Measurements from ENCODE around the gene EXOC7. TPM values are rescaled to one million over a fixed set of nuclear protein-coding genes. Genes with fewer than 3 reads are reported as not detected.

Gene EXOC7
- polyA plus RNA-seq, 4 donors = 151 to 179 (median 158) TPM

GRCh38 chr17:76123749-76124581 lies 20.4 kb upstream of the EXOC7 start:
- DNase-seq (ENCODE audit: low read depth in 4 of 4, low spot score in 2 of 4) = no peak

- no peak for DNase-seq (ENCODE audit: low read depth in 4 of 4, low spot score in 2 of 4)
These were observed 19.6 kb upstream of the EXOC7 start for GRCh38 chr17:76123191-76123499.

GRCh38 chr17:76122431-76123190 lies 19.0 kb upstream of the EXOC7 start:
- DNase-seq (ENCODE audit: low read depth in 4 of 4, low spot score in 2 of 4) = no peak

GRCh38 chr17:76121932-76122430 lies 18.4 kb upstream of the EXOC7 start:
- DNase-seq (ENCODE audit: low read depth in 4 of 4, low spot score in 2 of 4) = no peak

- DNase-seq (ENCODE audit: low read depth in 4 of 4, low spot score in 2 of 4) = no peak
These were observed 17.0 kb upstream of the EXOC7 start for GRCh38 chr17:76120658-76121008.

- no peak for DNase-seq (ENCODE audit: low read depth in 4 of 4, low spot score in 2 of 4)
These were observed 16.1 kb upstream of the EXOC7 start for GRCh38 chr17:76119409-76120371.

GRCh38 chr17:76115138-76115754 lies 11.7 kb upstream of the EXOC7 start:
- DNase-seq (ENCODE audit: low read depth in 4 of 4, low spot score in 2 of 4) = no peak

GRCh38 chr17:76111956-76112355 lies 8.4 kb upstream of the EXOC7 start:
- DNase-seq (ENCODE audit: low read depth in 4 of 4, low spot score in 2 of 4) = no peak

- no peak for DNase-seq (ENCODE audit: low read depth in 4 of 4, low spot score in 2 of 4)
These were observed 3.9 kb upstream of the EXOC7 start for GRCh38 chr17:76107509-76107908.

GRCh38 chr17:76106703-76107102 lies 3.1 kb upstream of the EXOC7 start:
- no peak for DNase-seq (ENCODE audit: low read depth in 4 of 4, low spot score in 2 of 4)

- DNase-seq (ENCODE audit: low read depth in 4 of 4, low spot score in 2 of 4) = no peak
These were observed 1.3 kb upstream of the EXOC7 start for GRCh38 chr17:76104896-76105231.

GRCh38 chr17:76104140-76104895 lies 731 bp upstream of the EXOC7 start:
- no peak for DNase-seq (ENCODE audit: low read depth in 4 of 4, low spot score in 2 of 4)

- DNase-seq (ENCODE audit: low read depth in 4 of 4, low spot score in 2 of 4) = no peak
These were observed 678 bp downstream of the EXOC7 start for GRCh38 chr17:76102944-76103273.

GRCh38 chr17:76097716-76098295 lies 5.8 kb downstream of the EXOC7 start:
- no peak for DNase-seq (ENCODE audit: low read depth in 4 of 4, low spot score in 2 of 4)

- DNase-seq (ENCODE audit: low read depth in 4 of 4, low spot score in 2 of 4) = no peak
These were observed 7.6 kb downstream of the EXOC7 start for GRCh38 chr17:76095943-76096342.

- DNase-seq (ENCODE audit: low read depth in 4 of 4, low spot score in 2 of 4) = no peak
These were observed 9.5 kb downstream of the EXOC7 start for GRCh38 chr17:76094046-76094445.

- no peak for DNase-seq (ENCODE audit: low read depth in 4 of 4, low spot score in 2 of 4)
These were observed 10.8 kb downstream of the EXOC7 start for GRCh38 chr17:76092526-76093413.

GRCh38 chr17:76091526-76092286 lies 11.9 kb downstream of the EXOC7 start:
- DNase-seq (ENCODE audit: low read depth in 4 of 4, low spot score in 2 of 4) = no peak

Data from left renal cortex interstitium (tissue), 4 donors.